ENCODE measurements around the gene EPB41L2. TPM values are rescaled to one million over a fixed set of nuclear protein-coding genes. Genes with fewer than 3 reads are reported as not detected.

The EPB41L2 gene
- total RNA-seq, 1 experiment from 2014 or later, result 181 TPM

DNA sequence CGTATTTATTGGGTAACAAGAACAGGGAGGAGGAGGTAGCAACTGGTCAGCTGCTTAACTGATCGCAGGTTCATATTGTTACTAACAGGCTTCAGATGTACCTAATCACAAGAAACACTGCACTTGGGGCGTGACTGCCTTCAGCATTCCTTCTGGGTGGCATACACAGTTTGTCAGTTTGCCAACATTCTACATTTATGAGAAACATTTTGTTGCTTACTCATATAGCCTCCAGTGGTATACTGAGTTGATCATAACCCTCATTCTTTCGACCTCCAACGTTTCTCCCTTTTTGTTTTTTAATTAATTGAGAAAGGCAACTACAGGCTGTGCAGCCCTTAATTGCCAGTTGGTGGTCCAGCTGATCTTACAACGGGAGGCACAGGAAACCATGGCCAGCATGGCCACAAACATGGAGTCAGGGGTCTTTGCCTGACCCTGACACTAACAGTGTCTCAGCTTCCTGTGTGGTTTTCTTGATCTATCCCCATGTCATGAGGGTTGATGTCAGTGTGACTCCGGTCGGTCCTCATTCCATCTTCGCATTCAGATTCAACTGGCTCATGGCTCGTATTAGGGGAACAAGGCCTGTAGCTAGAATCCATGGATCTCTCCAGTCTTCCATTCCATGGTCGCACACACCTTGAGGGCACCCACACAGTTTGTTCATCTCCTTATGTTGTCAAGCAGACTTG, 9.4 kb downstream of the EPB41L2 start:
- Histone ChIP-seq H3K9me3 (ENCODE audit: low read depth, low read length, poor library complexity, severe bottlenecking) (peaks cover 34% of the 10 kb centered on the region), H3K27ac (ENCODE audit: low read depth, low read length, poor library complexity, severe bottlenecking) (no peak overlapping the region)
- CTCF ChIA-PET, result no interaction called here

GRCh38 chr6:131052181-131052580, 10.9 kb downstream of the EPB41L2 start:
- POLR2A ChIA-PET (ENCODE audit: low non-redundant PET), result no interaction called here
- CTCF ChIA-PET, result no interaction called here

More for the DNA sequence above, 9.4 kb downstream of the EPB41L2 start:
- POLR2A ChIA-PET (ENCODE audit: low non-redundant PET), result no interaction called here
- DNase-seq (ENCODE audit: low spot score), result no peak
- H3K4me3 ChIP-seq (ENCODE audit: low read depth, low read length, poor library complexity, severe bottlenecking), result no peak overlapping the region
- no TSS peak for BruUV-seq (replicated peaks)
- intact Hi-C loops (cut with micrococcal nuclease; ENCODE audit: unreplicated experiment), result no loop called here
- TF ChIP-seq CTCF (conservative IDR thresholded peaks at IDR 0.05; ENCODE audit: low read depth, low read length) (no peak), EZH2 (IDR thresholded peaks at IDR 0.05; ENCODE audit: borderline replicate concordance, low read depth, low read length, poor library complexity, severe bottlenecking) (no peak)
- H3K27me3 ChIP-seq (replicated peaks; ENCODE audit: insufficient read depth, low read depth, low read length, poor library complexity), result no peaks in the 10 kb centered on the region
- peaks cover 24% of the 10 kb centered on the region for H3K4me1 ChIP-seq (ENCODE audit: insufficient read depth, low read length, poor library complexity, severe bottlenecking)
- peaks cover 22% of the 10 kb centered on the region for H3K36me3 ChIP-seq (ENCODE audit: insufficient read depth, low read length, poor library complexity, severe bottlenecking)

GRCh38 chr6:131051341-131051740, 11.7 kb downstream of the EPB41L2 start:
- Histone ChIP-seq H3K4me1 (ENCODE audit: insufficient read depth, low read length, poor library complexity, severe bottlenecking) (peaks cover 33% of the 10 kb centered on the region), H3K4me3 (ENCODE audit: low read depth, low read length, poor library complexity, severe bottlenecking) (no peak overlapping the region), H3K9me3 (ENCODE audit: low read depth, low read length, poor library complexity, severe bottlenecking) (peaks cover 28% of the 10 kb centered on the region), H3K27ac (ENCODE audit: low read depth, low read length, poor library complexity, severe bottlenecking) (no peak overlapping the region), H3K36me3 (ENCODE audit: insufficient read depth, low read length, poor library complexity, severe bottlenecking) (peaks cover 22% of the 10 kb centered on the region), H3K27me3 (replicated peaks; ENCODE audit: insufficient read depth, low read depth, low read length, poor library complexity) (no peaks in the 10 kb centered on the region)
- ChIA-PET POLR2A (ENCODE audit: low non-redundant PET) (no interaction called here), CTCF (no interaction called here)
- TF ChIP-seq EZH2 (IDR thresholded peaks at IDR 0.05; ENCODE audit: borderline replicate concordance, low read depth, low read length, poor library complexity, severe bottlenecking) (no peak), CTCF (conservative IDR thresholded peaks at IDR 0.05; ENCODE audit: low read depth, low read length) (no peak)
- no peak for DNase-seq (ENCODE audit: low spot score)
- no TSS peak for BruUV-seq (replicated peaks)
- intact Hi-C loops (cut with micrococcal nuclease; ENCODE audit: unreplicated experiment), result no loop called here

More at GRCh38 chr6:131052181-131052580, 10.9 kb downstream of the EPB41L2 start:
- TF ChIP-seq EZH2 (IDR thresholded peaks at IDR 0.05; ENCODE audit: borderline replicate concordance, low read depth, low read length, poor library complexity, severe bottlenecking) (no peak), CTCF (conservative IDR thresholded peaks at IDR 0.05; ENCODE audit: low read depth, low read length) (no peak)
- H3K36me3 ChIP-seq (ENCODE audit: insufficient read depth, low read length, poor library complexity, severe bottlenecking), result peaks cover 22% of the 10 kb centered on the region
- H3K27me3 ChIP-seq (replicated peaks; ENCODE audit: insufficient read depth, low read depth, low read length, poor library complexity), result no peaks in the 10 kb centered on the region
- intact Hi-C loops (cut with micrococcal nuclease; ENCODE audit: unreplicated experiment), result no loop called here
- H3K9me3 ChIP-seq (ENCODE audit: low read depth, low read length, poor library complexity, severe bottlenecking), result peaks cover 34% of the 10 kb centered on the region
- H3K4me3 ChIP-seq (ENCODE audit: low read depth, low read length, poor library complexity, severe bottlenecking), result no peak overlapping the region
- no peak overlapping the region for H3K27ac ChIP-seq (ENCODE audit: low read depth, low read length, poor library complexity, severe bottlenecking)
- no TSS peak for BruUV-seq (replicated peaks)
- DNase-seq (ENCODE audit: low spot score), result no peak
- H3K4me1 ChIP-seq (ENCODE audit: insufficient read depth, low read length, poor library complexity, severe bottlenecking), result peaks cover 25% of the 10 kb centered on the region
